Thymus (tissue), 11 donors: ENCODE results near the gene VEZF1. TPM values are rescaled to one million over a fixed set of nuclear protein-coding genes. Genes with fewer than 3 reads are reported as not detected.

Source experiments
- DNase-seq, 9 donors: peaks; one replicate each; pipeline ENCODE4 v3.0.0-alpha.2; 2013; ENCODE audit warnings: low spot score in 9 of 9, low read depth in 6 of 9, missing footprints in 1 of 9
- H3K27ac ChIP-seq, 2 donors: one replicate each; pipeline ENCODE4 v1.5.1; 2013; ENCODE audit warnings: control low read depth in 1 of 2, low read depth in 1 of 2, low read length in 1 of 2, mild to moderate bottlenecking in 1 of 2, moderate library complexity in 1 of 2
- H3K27me3 ChIP-seq, 2 donors: one replicate each; pipeline ENCODE4 v1.5.1; 2013; ENCODE audit warnings: low read length in 1 of 2; ENCODE audit not compliant: control insufficient read depth in 2 of 2, insufficient read depth in 1 of 2
- H3K36me3 ChIP-seq, 2 donors: one replicate each; pipeline ENCODE4 v1.5.1; 2013; ENCODE audit warnings: low read length in 1 of 2, mild to moderate bottlenecking in 1 of 2, moderate library complexity in 1 of 2; ENCODE audit not compliant: control insufficient read depth in 2 of 2, insufficient read depth in 2 of 2
- H3K4me1 ChIP-seq, 2 donors: one replicate each; pipeline ENCODE4 v1.5.1; 2013; ENCODE audit warnings: low read length in 2 of 2; ENCODE audit not compliant: control insufficient read depth in 2 of 2, insufficient read depth in 2 of 2
- H3K4me3 ChIP-seq, 2 donors: one replicate each; pipeline ENCODE4 v1.5.1; 2013; ENCODE audit warnings: low read length in 2 of 2, control low read depth in 1 of 2, mild to moderate bottlenecking in 1 of 2
- H3K9me3 ChIP-seq, 2 donors: one replicate each; pipeline ENCODE4 v1.5.1; 2013; ENCODE audit warnings: low read length in 1 of 2, mild to moderate bottlenecking in 1 of 2; ENCODE audit not compliant: control insufficient read depth in 2 of 2, insufficient read depth in 1 of 2
- WGBS: extraction: QIAGEN DNeasy Blood & Tissue Kit; methylation state at CpG from one replicate; pipeline ENCODE4 v1.1.7; 2013; 5-methylcytosine and 5-hydroxymethylcytosine counted together
- polyA plus RNA-seq: library from polyadenylated mRNA; stranded (reverse); fragments of 200-250 nt; gene quantifications from one replicate; pipeline ENCODE4 v1.2.3, GENCODE V29; 2013
- total RNA-seq: library from RNA; stranded (reverse); fragments of 120-200 nt; gene quantifications from one replicate; pipeline ENCODE4 v1.2.4, GENCODE V29; 2013
- donor health status: healthy.

Gene VEZF1
- total and polyA plus RNA-seq, 2 donors: 31.8 to 39.7 TPM

GRCh38 chr17:57941384-57942370 is 46.4 kb downstream of the VEZF1 start:
- Histone ChIP-seq H3K36me3 (no peaks in the 10 kb centered on the region), H3K9me3 (no peaks in the 10 kb centered on the region), H3K27ac (no peak overlapping the region), H3K4me3 (no peak overlapping the region), H3K4me1 (peaks cover 28 to 44% of the 10 kb centered on the region in 2 donors), H3K27me3 (peaks cover 0 to 8% of the 10 kb centered on the region in 2 donors)
- WGBS: 95% methylated on average over 10 of the region's 10 CpGs
- DNase-seq: no peak

GRCh38 chr17:57940653-57941329 is 47.3 kb downstream of the VEZF1 start:
- peak in 1 of 9 donors; percentile 59 for DNase-seq
- Histone ChIP-seq H3K27me3 (peaks cover 0 to 15% of the 10 kb centered on the region in 2 donors), H3K36me3 (no peaks in the 10 kb centered on the region), H3K4me3 (no peak overlapping the region), H3K4me1 (peaks cover 22 to 43% of the 10 kb centered on the region in 2 donors), H3K27ac (peak overlapping the region; percentile 10 to 19), H3K9me3 (no peaks in the 10 kb centered on the region)
- 82% methylated on average over 5 of the region's 5 CpGs for WGBS

- H3K36me3 ChIP-seq: no peaks in the 10 kb centered on the region
- no peak for DNase-seq
- no peak overlapping the region for H3K4me3 ChIP-seq
- peak overlapping the region in 1 of 2 donors; percentile 28 for H3K27ac ChIP-seq
- H3K4me1 ChIP-seq: peaks cover 22 to 49% of the 10 kb centered on the region in 2 donors
- H3K27me3 ChIP-seq: peaks cover 1 to 21% of the 10 kb centered on the region in 2 donors
- 89% methylated on average over 5 of the region's 5 CpGs for WGBS
- H3K9me3 ChIP-seq: no peaks in the 10 kb centered on the region
Observed at GRCh38 chr17:57940231-57940630, 47.8 kb downstream of the VEZF1 start.

GRCh38 chr17:57939797-57940196 is 48.3 kb downstream of the VEZF1 start:
- 7% methylated on average over 7 of the region's 7 CpGs for WGBS
- H3K4me3 ChIP-seq: no peak overlapping the region
- peaks cover 3 to 25% of the 10 kb centered on the region in 2 donors for H3K27me3 ChIP-seq
- peak; percentile 63 to 90 (median 72) for DNase-seq
- no peaks in the 10 kb centered on the region for H3K36me3 ChIP-seq
- peaks cover 22 to 47% of the 10 kb centered on the region in 2 donors for H3K4me1 ChIP-seq
- peak overlapping the region in 1 of 2 donors; percentile 28 for H3K27ac ChIP-seq
- H3K9me3 ChIP-seq: no peaks in the 10 kb centered on the region

GRCh38 chr17:57938061-57938502 is 50.0 kb downstream of the VEZF1 start:
- Histone ChIP-seq H3K27me3 (peaks cover 3 to 26% of the 10 kb centered on the region in 2 donors), H3K36me3 (no peaks in the 10 kb centered on the region), H3K4me3 (no peak overlapping the region), H3K4me1 (peaks cover 22 to 53% of the 10 kb centered on the region in 2 donors), H3K27ac (no peak overlapping the region), H3K9me3 (no peaks in the 10 kb centered on the region)
- DNase-seq: no peak
- WGBS: 84% methylated on average over 7 of the region's 7 CpGs

GRCh38 chr17:57937492-57937891 is 50.6 kb downstream of the VEZF1 start:
- H3K4me1 ChIP-seq: peaks cover 22 to 53% of the 10 kb centered on the region in 2 donors
- no peaks in the 10 kb centered on the region for H3K9me3 ChIP-seq
- H3K27ac ChIP-seq: no peak overlapping the region
- no peak for DNase-seq
- H3K27me3 ChIP-seq: peaks cover 3 to 25% of the 10 kb centered on the region in 2 donors
- no peaks in the 10 kb centered on the region for H3K36me3 ChIP-seq
- no peak overlapping the region for H3K4me3 ChIP-seq
- 95% methylated on average over 2 of the region's 2 CpGs for WGBS

GRCh38 chr17:57935833-57936807 is 51.9 kb downstream of the VEZF1 start:
- 74% methylated on average over 11 of the region's 11 CpGs for WGBS

GRCh38 chr17:57931488-57932137 is 56.4 kb downstream of the VEZF1 start:
- no peaks in the 10 kb centered on the region for H3K9me3 ChIP-seq
- DNase-seq: no peak
- peaks cover 3 to 32% of the 10 kb centered on the region in 2 donors for H3K27me3 ChIP-seq
- no peak overlapping the region for H3K4me3 ChIP-seq
- H3K36me3 ChIP-seq: no peaks in the 10 kb centered on the region
- H3K27ac ChIP-seq: no peak overlapping the region
- 97% methylated on average over 12 of the region's 12 CpGs for WGBS
- H3K4me1 ChIP-seq: peaks cover 0 to 32% of the 10 kb centered on the region in 2 donors

More at GRCh38 chr17:57935833-57936807, 51.9 kb downstream of the VEZF1 start:
- peaks cover 20 to 39% of the 10 kb centered on the region in 2 donors for H3K4me1 ChIP-seq
- H3K4me3 ChIP-seq: no peak overlapping the region
- H3K36me3 ChIP-seq: no peaks in the 10 kb centered on the region
- no peaks in the 10 kb centered on the region for H3K9me3 ChIP-seq
- H3K27ac ChIP-seq: peak overlapping the region; percentile 80 to 83
- no peak for DNase-seq
- peaks cover 3 to 20% of the 10 kb centered on the region in 2 donors for H3K27me3 ChIP-seq
